A673 (cell line): Measurements from ENCODE around the gene PTGES3.

Source experiments
- EZH2 ChIP-seq: fragments of 200-600 bp; sonication (generic); IDR thresholded peaks from 2 replicates; pipeline ENCODE4 v1.6.1; 2017; ENCODE audit warnings: borderline replicate concordance, low read depth, mild to moderate bottlenecking, mixed read lengths, antibody characterized with exemption, low read length; ENCODE audit not compliant: poor library complexity, severe bottlenecking
- TF ChIP-seq, protein P1 (sequence below): fragments of 300-800, 200-600 bp; sonication (generic); conservative IDR thresholded peaks from 2 replicates; pipeline ENCODE4 v1.5.1; 2017; ENCODE audit warnings: low read depth, mild to moderate bottlenecking, antibody characterized with exemption, low read length, moderate library complexity, mixed read lengths

DNA sequence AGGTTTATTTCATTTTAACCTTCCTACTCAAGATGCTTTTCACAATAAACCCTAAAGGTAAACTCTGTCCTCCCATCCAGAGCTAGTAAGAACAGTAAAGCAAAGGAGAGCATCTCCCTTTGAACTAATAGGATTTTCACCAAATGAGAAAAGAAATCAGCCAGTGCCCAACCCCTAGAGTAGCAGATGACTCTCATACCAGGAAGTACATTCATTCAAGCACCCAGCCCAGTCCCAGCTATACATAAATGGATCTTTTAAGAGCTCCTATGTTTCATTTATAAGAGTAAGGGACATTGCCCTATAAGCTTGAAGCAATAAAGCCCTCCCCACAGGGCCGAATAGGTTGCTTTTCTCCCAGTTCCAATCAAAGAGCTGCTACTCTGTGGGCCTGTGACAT is 65.5 kb downstream of the PTGES3 start:
- TF ChIP-seq, protein P1, sequence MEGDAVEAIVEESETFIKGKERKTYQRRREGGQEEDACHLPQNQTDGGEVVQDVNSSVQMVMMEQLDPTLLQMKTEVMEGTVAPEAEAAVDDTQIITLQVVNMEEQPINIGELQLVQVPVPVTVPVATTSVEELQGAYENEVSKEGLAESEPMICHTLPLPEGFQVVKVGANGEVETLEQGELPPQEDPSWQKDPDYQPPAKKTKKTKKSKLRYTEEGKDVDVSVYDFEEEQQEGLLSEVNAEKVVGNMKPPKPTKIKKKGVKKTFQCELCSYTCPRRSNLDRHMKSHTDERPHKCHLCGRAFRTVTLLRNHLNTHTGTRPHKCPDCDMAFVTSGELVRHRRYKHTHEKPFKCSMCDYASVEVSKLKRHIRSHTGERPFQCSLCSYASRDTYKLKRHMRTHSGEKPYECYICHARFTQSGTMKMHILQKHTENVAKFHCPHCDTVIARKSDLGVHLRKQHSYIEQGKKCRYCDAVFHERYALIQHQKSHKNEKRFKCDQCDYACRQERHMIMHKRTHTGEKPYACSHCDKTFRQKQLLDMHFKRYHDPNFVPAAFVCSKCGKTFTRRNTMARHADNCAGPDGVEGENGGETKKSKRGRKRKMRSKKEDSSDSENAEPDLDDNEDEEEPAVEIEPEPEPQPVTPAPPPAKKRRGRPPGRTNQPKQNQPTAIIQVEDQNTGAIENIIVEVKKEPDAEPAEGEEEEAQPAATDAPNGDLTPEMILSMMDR: no peak
- TF ChIP-seq EZH2: no peak
